RWPE1 (cell line): ENCODE measurements around the gene TOP2A.

Experiments used
- CTCF ChIA-PET: fragments of 350-600 bp; sonication (Branson Sonifier 250); formaldehyde crosslinking; extraction: SDS; loops from one replicate; lab custom pipeline; 2021; lab: Yijun Ruan, JAX
- POLR2A ChIA-PET: fragments of 400-600 bp; formaldehyde crosslinking; extraction: SDS; loops from one replicate; lab custom pipeline; 2020; ENCODE audit warnings: antibody characterized with exemption; ENCODE audit not compliant: low non-redundant PET; lab: Yijun Ruan, JAX
- DNase-seq: peaks from one replicate; pipeline ENCODE4 v3.0.0; 2012; ENCODE audit warnings: low spot score
- H3K27ac ChIP-seq: fragments of 450-650 bp; 2 replicates; pipeline ENCODE4 v1.5.1; 2017
- TF ChIP-seq, protein P1 (sequence below): fragments of 450-650 bp; conservative IDR thresholded peaks from 2 replicates; pipeline ENCODE4 v1.5.1; 2017; ENCODE audit warnings: low read depth, mild to moderate bottlenecking

Gene TOP2A

DNA sequence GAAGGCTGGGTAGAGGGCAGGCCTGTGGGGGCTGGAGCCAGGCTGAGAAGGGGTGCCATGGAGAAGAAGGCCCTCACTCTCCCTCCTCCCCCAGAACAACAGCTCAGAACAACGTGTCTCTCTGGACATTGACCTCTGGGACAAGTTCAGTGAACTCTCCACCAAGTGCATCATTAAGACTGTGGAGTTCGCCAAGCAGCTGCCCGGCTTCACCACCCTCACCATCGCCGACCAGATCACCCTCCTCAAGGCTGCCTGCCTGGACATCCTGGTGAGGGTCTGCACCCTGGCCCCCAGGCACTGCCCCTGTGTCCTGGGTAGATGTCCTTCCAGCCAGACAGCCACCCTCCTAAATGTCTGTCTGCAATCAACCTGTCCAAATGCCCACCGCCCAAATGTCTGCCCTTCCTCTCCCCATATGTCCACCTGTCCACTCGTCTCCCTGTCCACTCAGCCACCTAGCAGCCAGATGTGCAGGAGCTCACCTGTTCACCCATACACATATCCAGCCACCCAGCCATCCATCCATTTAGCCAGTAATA, 65.4 kb downstream of the TOP2A start:
- peak overlapping the region; percentile 96 for H3K27ac ChIP-seq
- CTCF ChIA-PET = interaction anchor here (0.6 to 3.6 kb wide), 3 partner anchors 11 to 49 kb away, joined by 3 to 36 read pairs (median 6); no protein-coding TSS in a partner anchor

DNA sequence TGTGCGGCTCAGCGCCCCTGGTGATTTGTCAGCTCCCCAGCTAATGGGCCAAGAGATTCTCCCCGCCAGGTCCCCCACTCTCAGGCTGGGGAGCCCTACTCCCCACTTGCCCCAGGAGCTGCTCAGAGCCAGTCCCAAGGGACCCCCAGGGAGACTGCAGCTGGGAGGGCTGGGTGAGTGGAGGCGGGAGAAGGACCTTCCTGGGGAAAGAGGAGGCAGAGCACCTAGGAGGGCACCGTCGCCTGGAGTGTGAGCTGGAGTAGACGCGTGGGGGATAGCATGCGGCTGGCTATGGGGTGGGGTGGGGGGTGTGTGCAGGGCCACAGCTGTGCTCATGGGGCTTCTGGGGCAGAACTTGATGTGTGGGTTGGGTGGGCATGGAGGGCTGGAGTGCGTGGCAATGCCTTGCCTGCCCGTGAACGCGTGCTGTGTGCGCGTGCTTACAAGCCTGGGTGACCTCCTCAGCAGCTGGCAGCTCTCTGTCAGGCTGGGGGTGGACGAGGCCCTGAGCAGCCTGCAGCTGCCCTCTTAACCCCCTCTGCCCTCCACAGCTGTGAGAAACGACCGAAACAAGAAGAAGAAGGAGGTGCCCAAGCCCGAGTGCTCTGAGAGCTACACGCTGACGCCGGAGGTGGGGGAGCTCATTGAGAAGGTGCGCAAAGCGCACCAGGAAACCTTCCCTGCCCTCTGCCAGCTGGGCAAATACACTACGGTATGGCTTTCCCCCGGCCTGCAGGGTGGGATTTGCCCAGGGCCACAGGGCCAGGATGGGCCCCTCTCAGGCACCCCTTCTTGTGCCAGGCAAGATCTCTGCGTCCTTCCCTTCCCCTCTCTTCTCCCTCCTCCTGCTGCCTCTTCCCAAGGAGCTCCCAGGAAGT, 66.1 kb downstream of the TOP2A start:
- peak overlapping the region; percentile 96 for H3K27ac ChIP-seq
- no peak for DNase-seq
- TF ChIP-seq, protein P1, sequence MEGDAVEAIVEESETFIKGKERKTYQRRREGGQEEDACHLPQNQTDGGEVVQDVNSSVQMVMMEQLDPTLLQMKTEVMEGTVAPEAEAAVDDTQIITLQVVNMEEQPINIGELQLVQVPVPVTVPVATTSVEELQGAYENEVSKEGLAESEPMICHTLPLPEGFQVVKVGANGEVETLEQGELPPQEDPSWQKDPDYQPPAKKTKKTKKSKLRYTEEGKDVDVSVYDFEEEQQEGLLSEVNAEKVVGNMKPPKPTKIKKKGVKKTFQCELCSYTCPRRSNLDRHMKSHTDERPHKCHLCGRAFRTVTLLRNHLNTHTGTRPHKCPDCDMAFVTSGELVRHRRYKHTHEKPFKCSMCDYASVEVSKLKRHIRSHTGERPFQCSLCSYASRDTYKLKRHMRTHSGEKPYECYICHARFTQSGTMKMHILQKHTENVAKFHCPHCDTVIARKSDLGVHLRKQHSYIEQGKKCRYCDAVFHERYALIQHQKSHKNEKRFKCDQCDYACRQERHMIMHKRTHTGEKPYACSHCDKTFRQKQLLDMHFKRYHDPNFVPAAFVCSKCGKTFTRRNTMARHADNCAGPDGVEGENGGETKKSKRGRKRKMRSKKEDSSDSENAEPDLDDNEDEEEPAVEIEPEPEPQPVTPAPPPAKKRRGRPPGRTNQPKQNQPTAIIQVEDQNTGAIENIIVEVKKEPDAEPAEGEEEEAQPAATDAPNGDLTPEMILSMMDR = no peak
- POLR2A ChIA-PET = interaction anchor here (0.7 to 0.9 kb wide), 2 partner anchors 37 to 44 kb away, joined by 3 to 6 read pairs; no protein-coding TSS in a partner anchor
- CTCF ChIA-PET = interaction anchor here (0.6 to 1.3 kb wide), 5 partner anchors 11 to 67 kb away, joined by 3 to 6 read pairs (median 3); no protein-coding TSS in a partner anchor

More for the DNA sequence above, 65.4 kb downstream of the TOP2A start:
- no peak for DNase-seq
- POLR2A ChIA-PET = no interaction called here
- TF ChIP-seq, protein P1 = no peak

DNA sequence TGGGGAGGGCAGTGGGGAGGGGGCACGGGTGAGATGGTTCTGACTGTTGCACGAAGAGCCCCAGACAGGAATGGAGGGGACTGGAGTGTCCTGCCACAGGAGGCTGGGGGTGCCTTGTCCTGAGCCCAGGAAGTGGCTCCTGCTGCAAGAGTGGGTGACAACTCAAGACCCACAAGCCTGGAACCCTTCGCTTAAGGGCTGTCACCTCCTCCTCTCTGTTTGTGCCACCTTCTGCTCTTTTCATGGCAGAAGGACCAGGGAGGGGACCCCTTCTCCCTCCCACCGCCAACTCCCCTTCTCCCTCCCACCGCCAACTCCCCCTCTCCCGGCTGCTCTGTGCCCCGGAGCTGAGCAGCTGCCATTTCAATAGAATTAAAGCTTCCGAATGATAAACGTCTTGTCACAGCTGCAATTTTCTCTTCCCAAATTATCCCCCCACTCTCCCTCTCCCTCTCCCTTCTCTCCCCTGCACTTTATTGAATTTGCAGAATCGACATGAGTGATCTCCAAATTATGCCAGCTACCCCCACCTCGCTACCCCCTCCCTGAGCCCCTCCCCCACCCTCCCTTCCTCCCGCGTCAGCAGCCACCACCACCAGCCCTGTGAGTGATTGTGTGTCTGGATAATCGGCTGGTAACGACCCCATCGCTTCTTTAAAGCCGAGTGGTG, 66.9 kb downstream of the TOP2A start:
- DNase-seq = no peak
- ChIA-PET POLR2A (interaction anchor here (0.7 to 0.9 kb wide), 2 partner anchors 36 to 43 kb away, joined by 3 to 6 read pairs; no protein-coding TSS in a partner anchor), CTCF (interaction anchor here (0.6 to 1.0 kb wide), 3 partner anchors 48 to 67 kb away, joined by 3 to 5 read pairs (median 3); no protein-coding TSS in a partner anchor)
- H3K27ac ChIP-seq = peak overlapping the region; percentile 96
- TF ChIP-seq, protein P1 = no peak

DNA sequence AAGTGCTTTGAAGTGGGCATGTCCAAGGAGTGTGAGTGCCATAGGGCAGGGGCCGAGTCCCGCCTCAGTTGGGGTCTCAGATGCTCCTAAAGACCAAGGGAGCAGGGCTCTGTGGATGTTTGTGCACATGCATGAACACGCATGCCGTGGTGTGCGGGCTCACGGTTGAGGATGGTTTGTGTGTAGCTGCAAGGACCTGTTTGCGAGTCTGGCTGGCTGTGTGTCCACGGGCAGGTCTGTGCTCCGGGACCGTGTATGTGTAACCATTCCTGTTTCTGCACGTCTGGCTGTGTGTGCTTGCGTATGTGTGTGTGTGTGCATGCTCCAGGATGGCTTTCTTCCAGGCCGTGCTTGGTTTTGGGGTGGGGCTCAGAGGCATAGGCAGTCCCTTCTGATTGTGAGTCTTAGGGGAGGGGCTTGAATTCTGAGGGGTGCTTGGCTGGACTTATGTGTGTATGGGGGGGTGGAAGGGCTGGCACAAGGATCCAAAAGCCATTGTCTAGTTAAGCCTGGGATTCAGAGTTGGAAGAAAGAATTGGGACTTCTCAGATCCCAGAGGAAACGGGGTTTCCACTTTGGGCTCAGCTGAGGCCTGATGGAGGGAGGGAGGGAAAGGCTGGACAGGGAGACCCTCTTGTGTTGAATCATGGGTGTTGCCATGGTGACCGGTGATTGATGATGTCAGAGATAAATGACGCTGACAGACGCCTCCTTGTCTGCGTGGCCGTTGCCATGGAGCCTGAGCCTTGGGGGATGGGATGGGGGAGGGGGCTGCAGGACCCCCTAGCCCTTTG, 67.6 kb downstream of the TOP2A start:
- H3K27ac ChIP-seq = peak overlapping the region; percentile 96
- TF ChIP-seq, protein P1 = no peak
- DNase-seq = no peak
- CTCF ChIA-PET = interaction anchor here (0.6 to 1.4 kb wide), 3 partner anchors 13 to 64 kb away, joined by 4 to 6 read pairs (median 4); no protein-coding TSS in a partner anchor
- POLR2A ChIA-PET = no interaction called here

DNA sequence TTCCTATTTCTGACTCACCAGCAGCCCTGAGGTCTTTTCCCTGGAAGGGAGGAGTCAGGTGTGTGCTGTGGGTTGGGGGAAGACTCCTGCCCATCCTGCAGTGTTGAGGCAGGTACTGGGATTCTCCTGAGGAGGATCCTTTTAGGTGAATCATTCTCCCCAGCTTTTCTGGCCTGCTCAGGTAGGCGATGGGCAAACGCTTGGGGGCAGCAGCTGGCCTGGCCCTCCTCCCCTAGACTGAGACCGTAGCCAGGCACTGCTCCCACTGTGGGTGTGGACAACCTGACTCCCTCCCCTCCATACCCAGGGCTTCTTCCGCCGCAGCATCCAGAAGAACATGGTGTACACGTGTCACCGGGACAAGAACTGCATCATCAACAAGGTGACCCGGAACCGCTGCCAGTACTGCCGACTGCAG, 68.2 kb downstream of the TOP2A start:
- H3K27ac ChIP-seq = peak overlapping the region; percentile 96
- TF ChIP-seq, protein P1 = no peak; the same call in 1 of the 2 replicates
- ChIA-PET CTCF (interaction anchor here (0.6 to 1.4 kb wide), 3 partner anchors 12 to 63 kb away, joined by 4 to 6 read pairs (median 4); no protein-coding TSS in a partner anchor), POLR2A (interaction anchor here (0.5 kb wide), 1 partner anchor 38 kb away, joined by 3 read pairs; no protein-coding TSS in a partner anchor)
- DNase-seq = peak; percentile 96
